WERI-Rb-1 (cell line): Measurements from ENCODE around the gene GEMIN5.

Experiments
- DNase-seq: peaks from one replicate; pipeline ENCODE4 v3.0.0-alpha.2; 2020
- H3K27ac ChIP-seq: fragments of 250-450 bp; sonication (Bioruptor Pico); 2 replicates; pipeline ENCODE4 v1.5.1; 2020; ENCODE audit warnings: mild to moderate bottlenecking, moderate library complexity
- H3K27me3 ChIP-seq: fragments of 250-450 bp; sonication (Bioruptor Pico); 2 replicates; pipeline ENCODE4 v1.5.1; 2021; ENCODE audit warnings: mild to moderate bottlenecking, low read depth, moderate library complexity; ENCODE audit not compliant: insufficient read depth, severe bottlenecking
- H3K36me3 ChIP-seq: fragments of 250-450 bp; sonication (Bioruptor Pico); 2 replicates; pipeline ENCODE4 v1.5.1; 2020; ENCODE audit warnings: mild to moderate bottlenecking, moderate library complexity
- H3K4me3 ChIP-seq: 2 replicates; pipeline ENCODE4 v1.5.1; 2011; ENCODE audit warnings: low read depth, mild to moderate bottlenecking, control low read depth, low read length
- H3K9me3 ChIP-seq: fragments of 250-450 bp; sonication (Bioruptor Pico); 2 replicates; pipeline ENCODE4 v1.5.1; 2021; ENCODE audit warnings: mild to moderate bottlenecking, moderate library complexity; ENCODE audit not compliant: severe bottlenecking
- CTCF ChIP-seq: IDR thresholded peaks from 2 replicates; pipeline ENCODE4 v1.5.1; 2011; ENCODE audit warnings: low read depth, mild to moderate bottlenecking, control low read depth, inconsistent platforms, low read length

GEMIN5 gene

GRCh38 chr5:154849264-154849785 lies 88.7 kb downstream of the GEMIN5 start:
- Histone ChIP-seq H3K27me3 (no peaks in the 10 kb centered on the region), H3K27ac (no peak overlapping the region), H3K9me3 (no peaks in the 10 kb centered on the region), H3K4me3 (no peak overlapping the region), H3K36me3 (no peaks in the 10 kb centered on the region)
- no peak for DNase-seq
- no peak for TF ChIP-seq CTCF

- no peaks in the 10 kb centered on the region for H3K27me3 ChIP-seq
- H3K36me3 ChIP-seq, result no peaks in the 10 kb centered on the region
- DNase-seq, result no peak
- H3K27ac ChIP-seq, result no peak overlapping the region
- H3K4me3 ChIP-seq, result no peak overlapping the region
- no peak for TF ChIP-seq CTCF
- no peaks in the 10 kb centered on the region for H3K9me3 ChIP-seq
Measured at GRCh38 chr5:154844809-154845208, 93.2 kb downstream of the GEMIN5 start.

GRCh38 chr5:154842689-154843530 lies 95.1 kb downstream of the GEMIN5 start:
- H3K4me3 ChIP-seq, result no peak overlapping the region
- TF ChIP-seq CTCF, result no peak
- H3K27ac ChIP-seq, result no peak overlapping the region
- no peaks in the 10 kb centered on the region for H3K9me3 ChIP-seq
- no peaks in the 10 kb centered on the region for H3K36me3 ChIP-seq
- no peaks in the 10 kb centered on the region for H3K27me3 ChIP-seq
- no peak for DNase-seq

- no peak for DNase-seq
Measured at GRCh38 chr5:154841273-154841661, 96.7 kb downstream of the GEMIN5 start.

GRCh38 chr5:154840435-154841272 lies 97.4 kb downstream of the GEMIN5 start:
- no peak for TF ChIP-seq CTCF
- Histone ChIP-seq H3K36me3 (no peaks in the 10 kb centered on the region), H3K9me3 (no peaks in the 10 kb centered on the region), H3K4me3 (no peak overlapping the region), H3K27me3 (no peaks in the 10 kb centered on the region), H3K27ac (no peak overlapping the region)
- no peak for DNase-seq

More at GRCh38 chr5:154841273-154841661, 96.7 kb downstream of the GEMIN5 start:
- H3K9me3 ChIP-seq, result no peaks in the 10 kb centered on the region
- no peaks in the 10 kb centered on the region for H3K27me3 ChIP-seq
- H3K4me3 ChIP-seq, result no peak overlapping the region
- TF ChIP-seq CTCF, result no peak
- no peaks in the 10 kb centered on the region for H3K36me3 ChIP-seq
- no peak overlapping the region for H3K27ac ChIP-seq
